ENCODE measurements around the gene CYBB.

DNA sequence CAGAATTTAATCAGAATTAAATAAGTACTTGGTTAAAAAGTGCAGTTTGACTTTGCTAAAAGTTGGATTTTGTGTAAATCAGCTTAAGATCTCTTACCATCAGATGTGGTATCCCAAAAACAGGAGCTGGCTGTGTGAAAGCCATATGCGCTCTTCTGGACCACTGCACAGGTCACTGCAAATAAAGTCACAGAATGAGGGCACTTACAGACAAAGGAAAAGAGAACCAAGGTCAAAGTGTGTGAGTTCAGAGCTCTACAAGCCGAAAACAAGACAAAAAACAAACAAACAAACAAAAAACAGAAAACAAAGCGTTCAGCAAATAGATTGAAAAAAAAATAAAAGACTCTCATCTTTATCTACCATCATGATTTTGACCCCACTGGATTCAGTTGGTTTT lies 61.1 kb downstream of the CYBB start:
- no peak for TF ChIP-seq POLR2AphosphoS5 (IDR thresholded peaks at IDR 0.05; ENCODE audit: low read depth, low read length)
- TF ChIP-seq, protein P1, sequence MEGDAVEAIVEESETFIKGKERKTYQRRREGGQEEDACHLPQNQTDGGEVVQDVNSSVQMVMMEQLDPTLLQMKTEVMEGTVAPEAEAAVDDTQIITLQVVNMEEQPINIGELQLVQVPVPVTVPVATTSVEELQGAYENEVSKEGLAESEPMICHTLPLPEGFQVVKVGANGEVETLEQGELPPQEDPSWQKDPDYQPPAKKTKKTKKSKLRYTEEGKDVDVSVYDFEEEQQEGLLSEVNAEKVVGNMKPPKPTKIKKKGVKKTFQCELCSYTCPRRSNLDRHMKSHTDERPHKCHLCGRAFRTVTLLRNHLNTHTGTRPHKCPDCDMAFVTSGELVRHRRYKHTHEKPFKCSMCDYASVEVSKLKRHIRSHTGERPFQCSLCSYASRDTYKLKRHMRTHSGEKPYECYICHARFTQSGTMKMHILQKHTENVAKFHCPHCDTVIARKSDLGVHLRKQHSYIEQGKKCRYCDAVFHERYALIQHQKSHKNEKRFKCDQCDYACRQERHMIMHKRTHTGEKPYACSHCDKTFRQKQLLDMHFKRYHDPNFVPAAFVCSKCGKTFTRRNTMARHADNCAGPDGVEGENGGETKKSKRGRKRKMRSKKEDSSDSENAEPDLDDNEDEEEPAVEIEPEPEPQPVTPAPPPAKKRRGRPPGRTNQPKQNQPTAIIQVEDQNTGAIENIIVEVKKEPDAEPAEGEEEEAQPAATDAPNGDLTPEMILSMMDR (IDR thresholded peaks at IDR 0.05), result no peak

Data from Panc1 (cell line).